ENCODE data around the gene CLSTN2.

Gene CLSTN2

DNA sequence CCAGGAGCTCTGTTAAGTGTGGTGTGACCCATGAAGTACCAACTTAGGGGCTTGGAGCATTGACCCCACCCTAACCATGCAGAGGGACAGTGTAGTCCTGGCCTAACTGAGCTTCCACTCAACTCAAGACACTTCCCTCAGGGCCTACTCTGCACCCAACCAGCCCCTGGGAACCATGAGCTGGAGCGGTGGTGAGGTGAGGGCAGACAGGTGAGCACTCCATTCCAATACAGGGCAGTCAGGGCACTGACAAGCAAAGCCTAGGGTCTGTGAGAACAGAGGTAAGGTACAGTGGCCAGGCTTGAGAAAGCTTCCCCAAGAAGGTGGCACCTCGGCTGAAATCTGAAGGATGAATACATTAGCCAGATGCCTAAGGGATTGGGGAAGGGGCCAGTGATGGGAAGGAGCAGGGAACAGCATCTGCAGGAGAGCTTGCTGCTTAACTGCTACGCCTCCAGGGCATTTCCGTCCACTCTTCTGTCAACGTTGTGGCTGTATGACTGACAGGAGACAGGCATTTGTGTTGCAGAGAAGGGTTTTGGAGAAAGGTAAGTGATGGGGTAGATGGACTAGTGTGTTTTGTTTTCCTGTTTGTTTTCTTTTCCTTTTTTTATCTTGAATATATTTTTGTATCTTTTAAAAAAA lies 499.4 kb downstream of the CLSTN2 start:
- DNase-seq = no peak

DNA sequence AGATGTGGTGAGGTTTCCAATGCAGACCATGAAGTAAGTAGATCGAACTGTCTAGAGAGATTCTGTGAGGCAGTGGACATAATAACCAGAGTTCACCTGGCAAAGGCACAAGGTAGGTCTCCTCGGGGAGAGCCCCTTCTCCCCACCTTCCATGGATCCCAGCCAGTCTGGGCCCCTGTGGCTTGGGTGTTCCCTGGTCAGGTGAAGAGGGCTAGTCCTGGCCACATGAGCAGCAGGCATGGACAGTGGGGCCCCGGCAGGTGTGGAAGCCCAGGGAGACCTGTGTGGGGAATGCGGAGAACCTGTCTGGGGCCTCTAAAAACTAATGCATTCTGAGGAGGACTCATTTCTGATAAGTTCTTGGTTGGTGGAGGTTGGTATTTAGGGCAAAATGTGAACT lies 501.4 kb downstream of the CLSTN2 start:
- no peak for DNase-seq

DNA sequence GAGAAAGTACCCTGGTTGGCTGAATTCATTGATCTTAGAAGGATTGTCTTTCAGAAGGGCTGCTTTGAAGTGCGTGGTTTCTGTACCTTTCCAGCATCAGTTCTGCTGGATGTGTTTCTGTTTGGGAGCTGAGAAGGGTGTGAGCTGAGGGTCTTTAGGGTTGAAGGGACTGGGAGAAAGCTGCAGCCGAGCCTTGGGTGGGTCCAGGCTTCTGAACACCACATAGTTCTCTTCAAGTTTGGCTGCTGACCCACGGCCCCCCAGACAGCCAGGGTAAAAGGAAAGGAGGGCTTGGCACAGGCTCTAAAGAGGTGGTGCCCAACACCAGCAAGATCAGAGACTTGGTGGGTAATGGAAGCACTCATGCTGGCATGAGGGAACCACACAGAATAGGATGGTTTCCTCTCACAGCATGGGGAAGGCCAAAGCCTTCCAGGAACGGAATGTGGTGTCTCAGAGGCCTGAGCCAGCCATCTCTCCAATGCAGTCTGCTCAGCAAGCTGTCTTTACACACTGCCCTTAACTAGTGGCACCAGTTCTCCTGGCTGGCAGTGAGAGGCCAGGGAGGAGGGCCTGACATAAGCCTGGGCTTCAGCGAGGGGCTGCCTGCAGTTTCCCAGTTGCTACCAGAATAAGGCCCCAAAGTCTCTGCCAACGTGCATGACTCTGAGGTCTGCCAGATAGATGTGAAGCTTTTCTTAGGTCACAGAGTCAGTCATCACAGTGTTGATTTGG lies 503.9 kb downstream of the CLSTN2 start:
- DNase-seq = no peak

DNA sequence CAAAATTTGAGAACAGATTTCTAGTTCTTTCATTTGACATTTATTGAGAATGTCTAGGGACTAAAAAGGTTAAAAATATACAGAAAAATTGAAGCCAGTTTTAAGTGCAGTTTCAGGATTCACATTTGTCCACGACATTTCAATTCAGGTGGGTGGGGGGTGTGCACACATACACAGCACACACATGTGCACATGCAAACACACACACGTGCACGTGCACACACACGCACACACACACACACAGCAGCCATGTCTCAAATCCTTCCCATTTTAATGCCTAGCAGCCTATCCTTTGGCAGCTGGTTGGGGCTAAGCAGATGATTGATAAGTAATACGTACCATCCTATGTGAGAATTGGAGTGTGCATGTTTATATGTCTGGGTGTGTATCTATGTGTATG lies 504.5 kb downstream of the CLSTN2 start:
- no peak for DNase-seq

DNA sequence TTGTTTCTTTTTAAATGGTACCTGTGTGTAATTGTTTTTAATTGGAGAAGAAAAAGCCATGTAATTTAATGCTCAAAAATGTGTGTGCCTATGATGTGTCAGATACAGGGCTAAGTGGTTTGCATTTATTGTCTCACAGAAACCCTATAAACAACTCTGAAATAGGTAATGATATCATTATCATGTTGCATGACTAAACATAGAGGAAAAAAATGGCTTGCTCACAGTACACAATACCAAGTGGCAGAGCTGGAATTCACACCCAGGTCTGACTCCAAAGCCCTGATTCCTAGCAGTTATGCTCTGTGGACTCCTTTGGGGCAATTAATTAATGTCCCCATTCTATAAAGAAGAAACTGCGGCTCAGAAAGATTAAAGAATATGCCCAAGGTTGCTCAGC lies 505.5 kb downstream of the CLSTN2 start:
- DNase-seq = no peak

DNA sequence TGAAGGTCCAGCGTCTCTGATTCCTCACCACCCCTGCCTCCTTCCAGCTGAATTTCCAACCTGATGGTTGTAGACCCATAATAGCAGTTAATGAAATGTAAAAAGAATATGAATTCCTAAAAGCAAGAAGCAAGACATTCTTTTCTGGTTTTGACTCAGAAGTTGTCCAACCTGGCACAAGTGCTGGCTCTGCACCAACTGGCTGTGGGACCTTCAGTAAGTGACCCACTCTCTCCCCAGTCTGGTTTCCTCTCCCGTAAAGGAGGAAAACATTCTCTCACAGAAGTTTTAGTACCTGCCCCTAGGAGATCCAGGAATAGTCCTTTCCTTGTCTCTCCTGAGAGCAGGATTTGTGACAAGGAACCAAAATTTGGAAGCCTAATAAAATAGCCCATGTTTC lies 506.0 kb downstream of the CLSTN2 start:
- DNase-seq = no peak

DNA sequence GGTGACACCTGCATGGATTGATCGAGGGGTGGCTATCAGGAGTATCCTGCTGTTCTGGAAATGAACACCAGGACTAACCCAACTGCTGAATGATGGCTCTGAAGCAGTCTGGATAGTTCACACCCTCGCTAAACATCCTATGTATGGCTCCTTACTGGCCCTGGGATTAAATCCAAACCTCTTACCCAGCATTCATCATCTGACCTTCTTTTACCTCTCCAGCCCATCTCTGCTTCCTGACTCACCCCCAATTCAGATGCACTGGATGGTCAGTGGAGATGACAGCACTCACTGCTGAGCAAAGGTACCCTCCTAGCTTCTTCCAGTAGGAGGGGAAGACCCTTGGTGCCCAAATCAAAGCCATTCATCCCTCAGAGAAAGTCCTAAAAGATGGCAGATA lies 507.6 kb downstream of the CLSTN2 start:
- no peak for DNase-seq

DNA sequence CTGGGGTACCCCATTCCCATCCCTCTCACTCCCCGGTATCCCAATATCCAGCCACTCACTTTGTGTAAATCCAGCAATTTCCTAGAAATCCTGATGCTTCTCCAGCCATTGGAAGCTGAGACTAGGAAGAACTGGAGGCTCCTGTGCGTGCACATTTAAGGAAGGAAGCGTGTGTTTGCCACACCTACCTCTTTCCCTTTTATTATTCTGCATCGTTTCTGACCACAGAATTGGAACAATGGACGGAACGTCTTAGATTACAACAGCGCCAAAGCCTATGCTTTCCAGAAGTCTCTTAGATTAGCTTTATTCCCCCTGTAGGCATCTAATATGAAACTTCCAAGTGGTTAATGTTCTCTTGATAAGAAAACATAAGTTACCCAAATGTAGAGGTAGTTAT lies 508.1 kb downstream of the CLSTN2 start:
- DNase-seq = no peak

DNA sequence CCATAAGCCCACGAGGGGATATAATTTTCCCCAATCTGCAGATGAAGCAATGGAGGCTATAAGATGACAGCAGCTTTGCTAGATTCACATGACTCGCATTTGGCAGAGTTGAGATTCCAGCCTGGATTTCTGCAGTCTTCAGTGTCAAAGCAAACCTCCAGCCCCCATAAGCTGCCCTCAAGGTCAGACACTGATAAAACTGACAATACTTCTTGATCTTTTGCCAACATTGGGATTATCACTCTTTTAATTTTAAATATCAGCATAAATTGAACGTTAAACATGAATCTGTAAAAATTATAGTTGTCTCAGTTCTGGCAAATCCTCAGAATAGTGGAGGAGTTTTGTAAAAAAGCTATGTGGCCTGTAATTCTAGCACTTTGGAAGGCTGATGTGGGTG lies 508.8 kb downstream of the CLSTN2 start:
- DNase-seq = no peak

DNA sequence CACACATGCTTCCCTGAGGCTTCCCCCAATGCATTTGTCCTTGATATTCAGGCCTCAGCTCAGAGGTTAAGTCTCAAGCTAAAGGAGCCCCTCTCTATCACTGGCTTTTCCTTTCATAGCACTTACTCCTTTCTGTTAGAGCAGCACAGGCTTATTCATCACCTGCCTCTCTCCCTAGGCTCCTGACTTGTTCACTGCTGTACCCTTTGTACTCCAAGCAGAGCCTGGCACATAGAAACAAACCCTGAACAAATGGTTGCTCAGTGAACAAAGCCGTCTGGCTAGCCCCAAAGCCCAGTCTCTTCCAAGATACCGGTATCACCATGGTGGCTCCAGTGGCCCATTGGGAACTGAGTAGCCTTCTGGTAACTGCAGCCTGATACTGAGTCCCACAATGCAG lies 511.7 kb downstream of the CLSTN2 start:
- DNase-seq = no peak

DNA sequence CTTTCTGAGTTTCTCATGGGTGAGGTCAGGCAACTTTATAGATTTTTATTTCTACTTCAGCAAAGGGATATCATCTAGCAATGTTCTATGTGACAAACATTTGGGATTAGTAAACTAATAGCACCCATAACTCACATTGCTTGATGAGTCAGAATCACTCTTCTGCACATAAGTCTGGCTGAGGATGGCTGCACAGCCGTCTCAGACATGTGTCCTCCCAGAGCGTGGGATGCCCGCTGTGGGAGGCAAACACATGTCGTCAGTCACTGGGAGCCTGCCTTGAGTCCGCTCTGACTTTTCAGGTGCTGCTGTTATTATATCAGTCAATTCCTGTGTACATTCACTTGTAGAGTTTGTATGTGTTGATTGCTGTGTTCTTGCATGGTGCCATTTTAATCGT lies 512.2 kb downstream of the CLSTN2 start:
- no peak for DNase-seq

DNA sequence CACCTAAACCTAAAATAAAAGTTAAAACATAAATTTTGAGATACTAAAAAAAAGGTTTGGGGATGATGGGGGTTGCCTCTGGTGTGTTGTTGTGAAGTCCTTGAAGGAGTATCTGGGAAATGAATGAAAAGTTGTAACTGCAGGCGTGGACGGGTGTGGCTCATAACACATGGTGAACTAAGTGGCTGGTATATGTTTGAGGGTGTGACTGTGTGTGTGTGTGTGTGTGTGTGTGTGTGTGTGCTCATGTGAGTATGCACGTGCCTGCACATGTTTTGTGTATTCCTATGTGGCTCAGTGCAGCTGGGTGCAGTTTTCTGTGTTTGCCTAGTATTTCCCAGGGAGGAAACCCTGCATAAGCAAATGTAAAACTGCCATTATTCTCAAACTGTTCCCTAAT lies 513.0 kb downstream of the CLSTN2 start:
- DNase-seq = no peak

DNA sequence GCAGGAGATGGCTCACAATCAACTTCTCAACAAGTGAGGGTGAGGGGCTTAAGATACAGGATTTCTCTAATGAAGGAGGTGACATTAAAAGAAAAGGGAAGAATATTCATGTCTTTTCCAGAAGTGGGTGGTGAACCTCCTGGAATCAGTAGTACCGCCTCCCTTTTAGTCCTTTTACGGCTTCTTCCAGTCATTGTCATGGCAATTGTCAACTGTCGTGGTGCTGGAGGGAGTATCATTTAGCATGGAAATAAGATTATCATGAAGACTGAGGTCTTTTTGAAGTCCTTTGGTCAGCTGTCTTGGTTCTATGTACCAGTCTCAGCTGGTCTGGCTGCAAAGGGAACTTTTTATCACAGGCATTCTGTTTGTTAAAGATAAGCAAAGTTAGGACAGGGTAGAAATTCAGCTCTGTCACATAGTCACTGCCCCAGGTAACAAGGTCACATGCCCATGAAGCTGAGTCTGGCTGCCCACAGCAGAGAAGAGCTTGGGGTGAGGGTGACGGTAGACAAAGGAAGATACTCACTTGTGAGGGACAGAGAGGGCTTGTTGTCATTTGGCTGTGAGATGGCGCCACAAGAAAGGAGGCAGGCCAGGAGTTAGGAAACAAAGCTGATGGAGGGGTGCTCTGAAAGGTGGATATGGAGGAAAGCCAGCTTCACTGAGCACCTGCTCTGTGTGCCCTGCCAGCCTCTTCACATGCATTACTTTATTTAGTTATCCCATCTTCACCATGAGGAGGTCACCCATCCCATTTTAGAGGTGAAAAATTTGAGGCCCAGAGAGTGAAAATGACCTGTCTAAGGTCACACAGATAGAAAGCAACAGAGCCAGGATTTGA lies 514.6 kb downstream of the CLSTN2 start:
- no peak for DNase-seq

DNA sequence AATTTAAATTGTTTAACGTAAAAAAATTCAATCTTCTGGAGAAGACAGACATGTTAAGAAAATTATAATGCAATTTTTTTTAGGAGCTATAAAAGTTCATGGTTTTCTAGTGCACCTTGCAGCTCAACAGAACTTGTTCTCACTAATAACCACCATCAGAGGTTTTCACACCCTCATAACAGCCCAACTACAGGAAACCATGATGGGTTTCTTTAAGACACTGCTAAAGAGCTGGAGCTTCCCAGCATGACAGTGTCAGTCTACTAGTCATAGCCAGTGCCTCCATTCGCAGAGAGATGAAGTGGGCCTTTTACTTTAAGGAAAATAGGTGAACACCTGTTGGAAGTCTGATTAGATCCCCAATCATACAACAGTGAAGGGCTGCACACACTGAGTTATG lies 518.8 kb downstream of the CLSTN2 start:
- no peak for DNase-seq

DNA sequence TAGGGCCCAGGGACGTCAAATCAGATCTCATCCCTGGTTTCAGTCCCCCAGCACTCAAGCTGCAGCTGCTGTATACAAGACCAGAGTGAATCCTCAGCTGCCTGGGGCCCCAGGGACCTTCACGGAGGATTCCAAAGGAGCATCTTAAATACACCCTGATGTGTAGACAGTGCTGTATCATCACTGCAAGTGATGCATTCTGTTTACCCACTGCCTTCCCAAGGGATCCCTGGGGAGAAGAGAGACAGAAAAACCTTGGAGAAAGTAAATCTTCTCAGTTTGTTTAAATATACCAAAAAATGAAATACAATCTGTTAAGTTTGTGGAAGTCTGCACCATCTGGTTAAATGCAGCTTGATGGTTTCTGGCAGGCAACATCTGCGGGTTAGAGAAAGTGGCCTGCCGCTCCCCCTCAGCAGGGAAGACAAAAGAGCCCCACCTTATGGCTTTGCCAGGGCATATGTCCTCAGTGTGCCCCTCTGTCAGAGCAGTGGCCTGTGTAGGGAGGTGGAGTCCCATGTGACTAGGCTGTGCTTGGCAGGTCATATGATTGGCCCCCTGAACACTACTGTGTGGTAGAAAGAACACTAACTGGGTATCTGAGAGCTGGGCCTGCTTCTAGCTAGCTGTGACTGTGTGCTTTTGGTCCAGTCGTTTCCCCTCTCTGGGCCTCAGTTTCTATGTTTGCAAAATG lies 520.7 kb downstream of the CLSTN2 start:
- DNase-seq = no peak

DNA sequence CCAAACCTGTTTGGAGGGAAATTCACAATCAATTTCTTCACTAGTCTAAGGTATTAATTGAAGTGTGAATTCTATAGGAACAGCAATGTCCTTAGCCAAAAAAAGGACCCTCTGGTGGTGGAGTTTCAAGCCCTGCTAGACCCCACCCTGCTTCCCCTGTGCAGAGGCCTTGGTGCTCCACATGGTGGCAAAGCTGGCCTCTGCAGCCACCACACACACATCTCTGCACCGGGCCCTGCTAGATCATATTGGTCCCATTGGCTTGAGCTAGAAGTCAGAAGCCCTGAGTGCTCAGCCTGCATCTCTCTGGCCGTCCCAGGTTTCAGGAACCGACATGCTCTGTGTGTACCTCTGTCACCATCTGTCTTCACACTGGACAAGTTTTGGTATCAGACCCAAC lies 522.0 kb downstream of the CLSTN2 start:
- no peak for DNase-seq

DNA sequence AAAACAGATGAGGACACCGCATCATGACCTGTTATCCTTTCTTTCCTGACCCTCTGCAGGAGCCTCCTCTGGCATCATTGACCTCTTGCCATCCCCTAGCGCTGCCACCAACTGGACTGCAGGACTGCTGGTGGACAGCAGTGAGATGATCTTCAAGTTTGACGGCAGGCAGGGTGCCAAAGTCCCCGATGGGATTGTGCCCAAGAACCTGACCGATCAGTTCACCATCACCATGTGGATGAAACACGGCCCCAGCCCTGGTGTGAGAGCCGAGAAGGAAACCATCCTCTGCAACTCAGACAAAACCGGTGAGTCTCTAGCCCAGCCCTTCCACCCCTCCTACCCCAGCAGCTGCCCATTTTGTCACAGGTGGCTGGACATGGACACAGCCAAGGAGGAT lies 524.5 kb downstream of the CLSTN2 start:
- no peak for DNase-seq

DNA sequence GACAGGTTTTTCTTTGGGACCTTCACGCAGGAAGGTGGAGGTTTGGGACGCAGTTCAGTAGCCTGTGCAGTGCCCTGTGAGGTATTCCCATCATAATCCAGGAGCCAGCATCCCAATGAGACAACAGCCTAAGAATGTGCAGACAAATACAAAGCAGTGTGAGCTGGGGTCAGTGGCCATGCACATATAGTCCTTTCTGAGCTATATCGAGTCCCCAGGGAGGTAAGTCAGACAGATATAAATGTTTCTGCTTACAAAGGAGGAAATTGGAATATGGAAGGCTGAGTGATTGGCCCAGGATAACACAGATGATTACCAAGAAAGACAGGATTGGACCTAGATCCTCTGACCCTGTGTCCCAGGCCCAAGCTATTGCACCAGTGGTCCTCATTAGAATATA lies 526.3 kb downstream of the CLSTN2 start:
- DNase-seq = no peak

DNA sequence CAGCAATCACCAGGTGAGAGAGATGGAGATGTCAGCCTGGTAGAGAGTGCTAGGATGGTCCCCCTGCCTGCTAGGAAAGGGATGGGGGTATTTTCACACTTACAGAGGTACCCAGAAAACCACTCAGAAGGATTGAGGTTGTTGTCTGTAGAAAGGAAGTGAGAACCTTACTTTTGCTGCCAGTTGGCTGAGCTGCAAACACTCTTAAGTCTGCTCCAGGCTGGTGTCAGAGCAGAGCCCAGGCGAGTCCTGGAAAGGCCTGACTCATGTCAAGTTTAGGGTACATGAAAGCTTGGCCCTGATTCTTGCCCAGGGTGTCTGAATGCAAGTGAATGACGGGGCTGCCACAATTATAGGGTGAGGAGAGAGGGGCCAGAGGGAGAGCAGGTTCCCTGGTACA lies 528.4 kb downstream of the CLSTN2 start:
- no peak for DNase-seq

DNA sequence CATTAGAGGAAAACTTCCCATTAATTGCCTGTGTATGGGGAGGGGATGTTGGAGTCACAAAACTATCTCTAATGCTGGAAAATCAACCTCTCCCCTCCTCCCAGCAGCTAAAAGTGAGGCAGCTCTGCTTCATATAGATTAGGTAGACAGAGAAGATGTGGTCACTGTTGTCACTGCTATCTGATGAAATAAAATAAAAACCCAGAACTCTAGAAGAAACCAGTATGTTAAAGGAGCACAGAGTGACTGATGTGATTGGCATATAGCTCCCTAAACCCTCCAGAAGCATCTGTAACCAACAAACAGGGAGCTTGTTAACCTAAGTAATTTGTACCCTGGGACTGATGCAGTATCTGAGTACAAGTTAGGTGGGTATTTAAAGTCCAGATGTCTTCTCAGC lies 531.0 kb downstream of the CLSTN2 start:
- DNase-seq = no peak

DNA sequence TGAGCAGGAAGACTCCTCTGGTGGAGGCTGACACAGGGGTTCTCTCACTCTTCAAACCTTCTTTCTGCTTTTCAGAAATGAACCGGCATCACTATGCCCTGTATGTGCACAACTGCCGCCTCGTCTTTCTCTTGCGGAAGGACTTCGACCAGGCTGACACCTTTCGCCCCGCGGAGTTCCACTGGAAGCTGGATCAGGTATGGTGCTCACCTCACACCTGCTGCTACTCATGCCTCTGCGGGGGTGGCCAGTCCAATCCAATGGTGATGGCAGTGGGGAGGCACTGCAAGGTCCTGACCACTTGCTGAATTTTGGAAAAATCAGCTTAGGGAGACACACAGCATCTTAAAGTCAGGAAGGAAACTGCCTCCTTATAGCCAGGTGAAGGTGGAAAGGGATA lies 531.5 kb downstream of the CLSTN2 start:
- DNase-seq = no peak

DNA sequence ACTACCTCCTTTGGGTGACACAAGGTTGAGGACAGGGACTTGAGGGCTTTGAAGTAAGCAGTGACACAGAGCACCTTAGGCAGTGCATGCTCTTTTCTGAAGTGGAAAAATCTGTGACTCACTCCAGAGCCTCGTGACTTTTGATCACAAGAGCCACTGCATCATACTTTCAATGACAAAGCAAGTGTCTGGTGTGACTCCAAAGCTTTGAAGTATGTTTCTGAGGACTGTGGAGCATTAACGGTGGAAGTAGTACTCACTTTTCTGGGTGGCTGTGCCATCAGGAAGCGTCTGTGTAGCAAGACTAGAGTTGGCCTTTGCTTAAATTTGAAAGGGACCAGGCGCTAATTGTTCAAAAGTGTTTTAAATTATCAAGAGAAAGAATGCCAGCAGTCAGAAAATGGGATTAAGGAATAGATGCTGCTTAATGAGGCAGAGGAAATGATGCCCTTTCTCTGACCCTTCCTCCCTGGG lies 532.2 kb downstream of the CLSTN2 start:
- DNase-seq = no peak

DNA sequence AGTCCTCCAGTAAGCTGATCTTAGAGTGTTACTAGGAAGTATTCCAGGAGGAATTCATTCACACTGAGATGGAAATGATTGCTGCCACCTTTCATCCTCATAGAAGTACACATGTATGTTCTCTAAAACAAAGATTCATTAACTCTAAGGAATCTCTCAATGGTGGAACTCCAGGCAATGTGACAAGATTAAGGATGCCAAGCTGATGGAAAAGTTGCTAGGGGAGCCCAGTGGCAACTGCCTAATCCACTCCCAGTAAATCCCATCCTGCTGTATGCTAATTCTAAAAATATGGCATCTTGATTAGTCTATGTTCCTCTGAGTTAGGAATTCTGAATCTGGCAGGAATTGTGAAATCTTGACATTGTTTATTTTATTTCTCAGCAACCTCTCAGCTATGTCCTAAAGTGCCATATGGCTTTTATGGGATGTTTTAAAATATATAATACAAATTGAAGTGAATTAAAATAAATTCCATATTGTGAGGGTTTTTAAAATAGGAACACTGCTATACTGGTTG lies 532.9 kb downstream of the CLSTN2 start:
- no peak for DNase-seq

Measured in AML-193 (cell line).